K562 (cell line): Measurements from ENCODE around the gene RAD54L.
A peak's percentile ranks its signal among the peaks of the same experiment; 100 is the strongest.

ENCODE experiments used
- ARHGAP35 ChIP-seq: fragments of 450-650 bp; IDR thresholded peaks from 2 replicates; pipeline ENCODE4 v1.6.1; 2018; ENCODE audit not compliant: partially characterized antibody
- ATF1 ChIP-seq, 2 experiments: fragments of 450-650 bp in 1 of 2; IDR thresholded peaks; 2 replicates each; pipeline ENCODE4 v1.6.1; 2016; ENCODE audit warnings: missing compliant biosample characterization in 1 of 2, missing genetic modification characterization in 1 of 2
- CEBPB ChIP-seq: fragments of 450-650 bp; IDR thresholded peaks from 2 replicates; pipeline ENCODE4 v1.6.1; 2016; ENCODE audit warnings: missing genetic modification characterization, missing compliant biosample characterization
- CTCF ChIP-seq, 3 experiments: IDR thresholded peaks in 2 of 3; conservative IDR thresholded peaks in 1 of 3; 2 replicates each; pipeline ENCODE4 v1.5.1; 2011 to 2012; ENCODE audit warnings: low read length in 3 of 3, mild to moderate bottlenecking in 3 of 3, control low read depth in 2 of 3, improper control_type of control experiment in 1 of 3, inconsistent platforms in 1 of 3, low read depth in 1 of 3, mixed read lengths in 1 of 3, moderate library complexity in 1 of 3; ENCODE audit not compliant: insufficient read depth in 2 of 3
- EP300 ChIP-seq: IDR thresholded peaks from 2 replicates; pipeline ENCODE4 v1.6.1; 2012; ENCODE audit warnings: low read length, improper control_type of control experiment
- MYC ChIP-seq, 2 experiments: fragments of 250-450 bp in 1 of 2; sonication (Bioruptor Pico) in 1 of 2; IDR thresholded peaks; 2 replicates each; pipeline versions ENCODE4 v1.5.1 to v1.6.1; 2012 to 2021; ENCODE audit warnings: low read depth in 2 of 2, borderline replicate concordance in 1 of 2, improper control_type of control experiment in 1 of 2, low read length in 1 of 2, mild to moderate bottlenecking in 1 of 2, moderate library complexity in 1 of 2
- NCOA2 ChIP-seq, 2 experiments: fragments of 450-650 bp; IDR thresholded peaks; 2 replicates each; pipeline ENCODE4 v1.6.1; 2018; ENCODE audit warnings: mild to moderate bottlenecking in 2 of 2, moderate library complexity in 1 of 2; ENCODE audit not compliant: partially characterized antibody in 2 of 2
- POLR2AphosphoS5 ChIP-seq: IDR thresholded peaks from 2 replicates; pipeline ENCODE4 v1.6.1; 2011; ENCODE audit warnings: mild to moderate bottlenecking, low read depth, low read length, moderate library complexity; ENCODE audit not compliant: control insufficient read depth, insufficient read depth
- RCOR1 ChIP-seq, 2 experiments: IDR thresholded peaks; 2 replicates each; pipeline ENCODE4 v1.6.1; 2012; ENCODE audit warnings: low read depth in 2 of 2, low read length in 2 of 2, borderline replicate concordance in 1 of 2, improper control_type of control experiment in 1 of 2
- SIX5 ChIP-seq, 2 experiments: IDR thresholded peaks; 2 replicates each; pipeline ENCODE4 v1.6.1; 2011; ENCODE audit warnings: low read length in 2 of 2, borderline replicate concordance in 1 of 2, low read depth in 1 of 2, mild to moderate bottlenecking in 1 of 2, moderate library complexity in 1 of 2; ENCODE audit not compliant: insufficient read depth in 1 of 2
- ZBTB17 ChIP-seq: fragments of 450-650 bp; formaldehyde crosslinking; IDR thresholded peaks from 2 replicates; pipeline ENCODE4 v1.4.0; 2020; ENCODE audit warnings: mild to moderate bottlenecking

GRCh38 chr1:46303038-46303871 lies 55.7 kb downstream of the RAD54L start, which contains the start of the genes LRRC41 and UQCRH:
- TF ChIP-seq EP300 (peak; percentile 15), CTCF (IDR thresholded peaks at IDR 0.05 in 2 of 3, conservative IDR thresholded peaks at IDR 0.05 in 1 of 3; ENCODE audit: insufficient read depth in 2 of 3, low read depth in 1 of 3, low read length in 3 of 3) (peak; percentile 20 to 46 (median 46); a peak in 3 of 6 replicates), ATF1 (CRISPR knock-in tag; IDR thresholded peaks at IDR 0.05) (no peak), ATF1 (tag; IDR thresholded peaks at IDR 0.05) (peak; percentile 96), NCOA2 (IDR thresholded peaks at IDR 0.05; ENCODE audit: partially characterized antibody in 2 of 2) (no peak), ARHGAP35 (no peak), CEBPB (tag) (no peak), ZBTB17 (peak; percentile 17; the same call in 1 of the 2 replicates), POLR2AphosphoS5 (peak; percentile 92), SIX5 (IDR thresholded peaks at IDR 0.05; ENCODE audit: borderline replicate concordance in 1 of 2, insufficient read depth in 1 of 2, low read depth in 1 of 2, low read length in 2 of 2) (peak; percentile 76 to 87), RCOR1 (IDR thresholded peaks at IDR 0.05; ENCODE audit: borderline replicate concordance in 1 of 2, low read depth in 2 of 2, low read length in 2 of 2) (peak in 1 of 2 experiments; percentile 43; a peak in 2 of 4 replicates), MYC (IDR thresholded peaks at IDR 0.05; ENCODE audit: low read depth, low read length) (peak; percentile 97), MYC (CRISPR knock-in tag; IDR thresholded peaks at IDR 0.05; ENCODE audit: borderline replicate concordance, low read depth) (peak; percentile 99)
